GM04503 (cell line): ENCODE measurements around the gene IL6ST.
A peak's percentile ranks its signal among the peaks of the same experiment; 100 is the strongest.

Experiments used
- DNase-seq: peaks from one replicate; pipeline ENCODE4 v3.0.0-alpha.2; 2012; ENCODE audit warnings: low read depth

IL6ST gene

GRCh38 chr5:55919625-55920024, 75.1 kb downstream of the IL6ST start:
- DNase-seq: no peak

DNA sequence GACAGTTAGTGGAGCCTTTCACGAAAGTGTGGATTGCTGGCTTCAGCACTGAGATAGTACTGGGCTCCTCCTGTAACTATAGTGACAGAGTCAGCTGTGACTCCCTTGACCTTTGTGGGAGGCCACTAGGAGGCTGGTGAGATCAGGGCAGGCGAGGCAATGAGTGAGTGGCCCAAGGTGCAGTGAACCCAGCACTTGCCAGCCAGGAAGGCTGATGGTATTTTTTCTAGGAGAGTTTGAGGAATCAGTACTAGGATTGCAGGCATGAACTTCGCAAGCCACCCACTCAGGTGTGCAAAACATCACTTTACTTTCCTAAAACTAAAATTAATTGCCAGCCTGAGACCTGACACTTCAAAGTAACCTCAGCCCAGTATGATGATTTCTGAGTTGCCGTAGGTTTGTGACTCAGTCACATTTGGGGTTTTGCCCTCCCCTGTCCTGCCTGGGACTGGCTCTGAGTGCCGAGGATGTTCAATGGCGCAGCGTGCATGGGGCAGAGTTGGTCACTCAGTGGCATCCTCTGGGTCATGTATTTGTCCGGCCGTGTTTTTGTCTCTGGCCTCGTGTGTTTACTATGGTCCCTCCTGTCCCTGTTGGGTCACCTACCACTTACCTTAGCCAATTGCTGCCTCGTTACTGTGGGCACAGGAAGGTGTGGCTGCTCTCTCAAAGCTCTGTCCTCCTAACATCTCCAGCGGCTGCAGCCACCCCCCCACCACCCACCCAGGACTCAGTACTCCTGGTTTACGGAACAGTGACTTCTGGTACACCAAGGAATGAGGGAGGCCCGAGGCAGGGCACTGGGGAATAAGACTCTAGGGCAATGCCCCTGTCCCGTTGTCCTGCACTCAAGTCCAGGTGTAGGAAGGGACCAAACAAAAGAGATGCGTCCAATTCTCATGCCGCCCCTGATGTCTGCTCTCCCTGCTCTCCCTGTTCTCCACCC, 76.4 kb downstream of the IL6ST start:
- no peak for DNase-seq

- DNase-seq: no peak
These were observed 77.2 kb downstream of the IL6ST start for GRCh38 chr5:55917402-55918086.

- DNase-seq: no peak
These were observed 77.8 kb downstream of the IL6ST start for GRCh38 chr5:55916986-55917385.

- DNase-seq: no peak
These were observed 79.0 kb downstream of the IL6ST start for GRCh38 chr5:55915783-55916182.

DNA sequence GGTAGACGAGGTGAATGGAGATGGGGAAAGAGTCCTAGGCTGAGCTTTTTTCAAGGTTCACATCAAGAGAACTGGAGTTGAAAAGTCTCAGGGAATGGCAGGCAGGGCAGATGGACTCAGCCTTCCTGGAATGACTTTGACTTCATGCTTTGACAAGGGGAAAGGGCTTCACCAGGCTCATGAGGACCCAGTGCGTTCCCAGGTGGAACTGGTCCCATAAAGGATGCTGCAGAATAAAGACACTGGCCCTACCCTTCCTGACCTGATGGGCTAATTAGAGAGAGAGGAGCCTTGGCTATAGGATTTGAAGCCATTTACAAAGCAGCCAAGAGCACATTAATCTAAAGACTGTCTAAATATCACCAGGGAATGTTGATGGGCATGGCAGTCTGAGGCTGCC, 79.8 kb downstream of the IL6ST start:
- no peak for DNase-seq

- DNase-seq: no peak
These were observed 81.0 kb downstream of the IL6ST start for GRCh38 chr5:55913466-55914413.

DNA sequence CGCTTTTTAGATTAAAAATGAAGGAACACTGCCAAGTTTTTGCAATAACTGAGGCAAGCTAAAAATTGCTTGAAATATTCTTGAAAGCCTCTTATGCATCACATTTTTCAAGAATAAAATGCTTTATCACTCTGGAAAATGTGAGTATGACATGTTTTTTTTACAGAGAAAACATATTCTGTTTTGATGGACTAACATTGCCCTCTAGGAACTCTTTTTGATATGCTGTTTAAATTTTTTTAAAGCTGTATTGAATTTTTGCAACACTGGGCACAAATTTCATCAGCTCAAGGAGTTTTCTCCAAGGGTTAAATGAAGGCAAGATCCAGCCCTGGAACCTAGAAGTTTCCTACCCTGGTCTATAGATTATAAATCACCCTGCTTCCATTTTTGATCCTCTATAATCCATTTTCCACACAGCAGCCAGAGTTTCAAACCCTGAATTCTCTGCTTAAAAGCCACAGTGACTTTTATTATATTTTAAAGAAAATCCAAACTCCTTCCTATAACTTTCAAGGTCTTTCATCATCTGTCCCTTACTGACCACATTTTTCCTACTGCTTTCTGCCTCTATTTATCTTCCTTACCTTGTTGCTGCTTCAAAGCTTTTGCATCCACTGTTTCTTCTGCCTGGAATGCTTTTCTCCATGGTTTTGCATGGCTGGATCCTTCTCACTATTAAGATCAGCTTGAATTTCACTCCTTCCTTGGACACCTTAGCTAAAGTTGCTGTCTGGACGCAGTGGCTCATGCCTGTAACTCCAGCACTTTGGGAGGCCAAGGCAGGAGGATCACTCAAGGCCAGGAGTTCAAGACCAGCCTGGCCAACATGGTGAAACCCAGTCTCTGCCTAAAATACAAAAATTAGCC, 82.7 kb downstream of the IL6ST start:
- no peak for DNase-seq

- no peak for DNase-seq
These were observed 86.0 kb downstream of the IL6ST start for GRCh38 chr5:55908804-55909203.

GRCh38 chr5:55907927-55908326, 86.8 kb downstream of the IL6ST start:
- no peak for DNase-seq

DNA sequence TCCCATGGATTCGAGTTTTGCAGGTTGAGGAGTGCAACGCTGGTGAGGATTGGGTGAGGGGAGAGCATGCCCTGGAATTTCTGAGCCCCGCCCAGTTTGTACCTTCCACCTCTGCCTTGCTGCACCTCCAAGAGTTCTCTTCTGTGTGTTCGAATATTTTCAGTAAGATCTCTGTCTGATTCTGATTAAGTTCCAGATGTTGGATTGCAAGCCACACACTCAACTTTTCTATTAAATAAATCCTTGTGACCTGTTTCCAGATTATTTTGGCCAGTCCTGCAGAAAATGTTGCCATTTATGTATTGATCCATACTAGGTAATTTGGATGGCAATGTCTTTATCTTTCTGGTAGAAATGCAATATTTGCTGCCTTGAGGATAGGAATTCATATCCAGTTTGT, 89.5 kb downstream of the IL6ST start:
- DNase-seq: no peak

GRCh38 chr5:55904152-55904551, 90.6 kb downstream of the IL6ST start:
- DNase-seq: no peak

GRCh38 chr5:55903121-55903701, 91.6 kb downstream of the IL6ST start:
- no peak for DNase-seq

DNA sequence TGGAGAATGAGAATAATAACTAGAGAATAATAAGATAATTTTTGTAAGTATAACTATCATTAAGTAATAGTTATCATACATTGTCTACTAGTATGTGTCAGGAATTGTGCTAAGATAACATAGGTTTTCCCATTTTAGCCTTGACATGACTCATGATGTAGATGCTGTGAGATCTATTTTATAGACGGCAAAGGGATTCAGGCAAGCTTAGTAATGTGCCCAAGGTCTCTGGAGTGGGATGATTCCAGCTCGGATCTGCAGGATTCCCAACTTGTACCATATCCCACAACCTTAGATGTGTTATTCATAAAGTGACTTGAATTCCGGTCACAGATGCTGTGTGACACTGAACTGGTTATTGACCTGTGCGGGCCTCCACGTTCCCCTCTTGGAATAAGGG, 92.1 kb downstream of the IL6ST start:
- no peak for DNase-seq

GRCh38 chr5:55900776-55901175, 94.0 kb downstream of the IL6ST start:
- no peak for DNase-seq

DNA sequence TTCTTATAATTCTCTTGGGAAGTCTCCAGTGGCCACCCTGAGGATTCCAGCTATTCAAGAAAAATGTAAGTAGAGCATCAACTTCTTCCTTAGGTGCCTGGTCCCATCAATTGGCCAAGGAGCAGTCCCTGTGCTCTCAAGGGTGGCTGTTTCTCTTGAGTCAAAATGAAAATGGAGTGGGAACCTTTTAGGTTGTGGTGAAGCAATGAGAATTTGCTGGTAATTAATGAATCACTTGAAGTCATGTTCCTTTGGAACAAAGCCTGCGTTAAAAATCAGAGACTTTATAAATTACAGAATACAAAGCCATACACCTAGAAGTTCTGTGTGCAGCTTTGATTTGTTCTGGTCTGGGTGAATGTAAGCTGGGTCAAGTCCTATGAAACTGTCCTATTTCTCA, 94.7 kb downstream of the IL6ST start:
- DNase-seq: no peak

- no peak for DNase-seq
These were observed 95.4 kb downstream of the IL6ST start for GRCh38 chr5:55899344-55899743.

DNA sequence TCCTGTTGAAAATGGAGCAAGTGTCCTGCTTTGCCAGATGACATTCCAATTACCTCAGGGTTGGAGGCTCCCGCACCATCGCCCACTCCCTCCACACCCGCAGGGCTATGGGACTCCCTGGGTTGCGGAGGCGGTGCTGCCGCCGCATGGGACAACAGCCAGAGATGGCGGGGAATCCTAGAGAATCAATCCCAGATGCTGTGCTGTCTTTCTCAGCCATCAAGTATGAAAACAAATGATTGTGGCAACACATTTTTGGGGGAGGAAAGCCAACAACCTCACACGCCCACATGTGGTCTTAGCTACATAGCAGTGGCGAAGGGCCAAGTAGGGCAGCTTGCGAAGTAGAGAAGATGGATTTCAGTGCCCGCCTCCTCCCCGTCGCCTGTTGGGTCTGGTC, 96.9 kb downstream of the IL6ST start:
- DNase-seq: peak; percentile 97

GRCh38 chr5:55897206-55897894, 97.4 kb downstream of the IL6ST start:
- DNase-seq: no peak

DNA sequence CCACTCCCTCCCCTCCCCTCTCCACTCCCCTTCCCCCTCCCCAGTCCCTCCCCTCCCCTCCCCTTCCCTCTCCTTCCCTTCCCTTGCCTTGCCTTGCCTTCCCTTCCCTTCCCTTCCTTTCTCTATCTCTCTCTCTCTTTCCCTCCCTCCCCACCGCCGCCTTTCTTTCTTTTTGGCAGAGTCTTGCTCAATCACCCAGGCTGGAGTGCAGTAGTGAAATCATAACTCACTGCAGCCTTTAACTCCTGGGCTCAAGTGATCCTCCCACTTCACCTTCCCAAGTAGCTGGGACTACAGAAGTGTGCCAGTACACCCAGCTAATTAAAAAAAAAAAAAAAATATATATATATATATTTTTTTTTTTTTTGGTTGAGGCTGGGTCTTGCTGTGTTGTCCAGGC, 98.1 kb downstream of the IL6ST start:
- no peak for DNase-seq
